ENCODE results near the gene EMC8.

DNA sequence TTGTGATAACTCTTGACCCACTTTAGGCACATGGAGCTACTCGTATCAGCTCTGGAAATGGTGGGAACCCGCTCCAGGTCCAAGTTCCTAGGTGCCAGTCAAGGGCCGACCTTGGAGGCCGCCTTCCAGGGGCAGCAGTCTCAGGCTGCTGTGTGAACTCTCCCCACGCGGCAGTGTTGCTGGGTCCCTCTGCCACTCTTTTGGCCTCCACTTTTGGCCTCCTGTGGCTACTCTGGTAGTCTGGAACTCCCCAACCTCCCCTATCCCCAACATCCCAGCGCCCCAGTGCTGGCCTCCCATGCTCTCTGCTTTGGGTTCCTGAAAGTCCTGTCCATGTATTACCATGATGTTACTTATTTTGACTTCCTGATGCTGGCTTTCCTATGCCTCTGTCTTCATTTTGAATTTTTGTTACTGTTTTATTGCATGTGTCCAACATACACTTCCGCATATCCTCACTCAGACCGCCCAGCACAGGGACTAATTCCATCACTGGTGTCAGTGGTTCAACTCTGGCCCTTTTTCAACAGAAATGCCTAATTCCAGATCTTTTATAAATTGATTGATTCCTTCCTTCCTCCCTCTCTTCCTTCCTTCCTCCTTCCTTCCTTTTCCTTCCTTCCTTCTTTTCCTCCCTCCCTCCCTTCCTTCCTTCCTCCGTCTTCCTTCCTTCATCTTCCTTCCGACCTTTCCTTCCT, 44.3 kb upstream of the EMC8 start:
- no peak for TF ChIP-seq RCOR1 (IDR thresholded peaks at IDR 0.05; ENCODE audit: low read length)
- no peak for TF ChIP-seq SMC3 (IDR thresholded peaks at IDR 0.05; ENCODE audit: low read depth, low read length)
- TF ChIP-seq, protein P1, sequence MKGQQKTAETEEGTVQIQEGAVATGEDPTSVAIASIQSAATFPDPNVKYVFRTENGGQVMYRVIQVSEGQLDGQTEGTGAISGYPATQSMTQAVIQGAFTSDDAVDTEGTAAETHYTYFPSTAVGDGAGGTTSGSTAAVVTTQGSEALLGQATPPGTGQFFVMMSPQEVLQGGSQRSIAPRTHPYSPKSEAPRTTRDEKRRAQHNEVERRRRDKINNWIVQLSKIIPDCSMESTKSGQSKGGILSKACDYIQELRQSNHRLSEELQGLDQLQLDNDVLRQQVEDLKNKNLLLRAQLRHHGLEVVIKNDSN (IDR thresholded peaks at IDR 0.05; ENCODE audit: borderline replicate concordance, low read depth), result no peak
- TF ChIP-seq SIN3A (IDR thresholded peaks at IDR 0.05; ENCODE audit: borderline replicate concordance, low read depth, low read length), result no peak
- TF ChIP-seq, protein P2, sequence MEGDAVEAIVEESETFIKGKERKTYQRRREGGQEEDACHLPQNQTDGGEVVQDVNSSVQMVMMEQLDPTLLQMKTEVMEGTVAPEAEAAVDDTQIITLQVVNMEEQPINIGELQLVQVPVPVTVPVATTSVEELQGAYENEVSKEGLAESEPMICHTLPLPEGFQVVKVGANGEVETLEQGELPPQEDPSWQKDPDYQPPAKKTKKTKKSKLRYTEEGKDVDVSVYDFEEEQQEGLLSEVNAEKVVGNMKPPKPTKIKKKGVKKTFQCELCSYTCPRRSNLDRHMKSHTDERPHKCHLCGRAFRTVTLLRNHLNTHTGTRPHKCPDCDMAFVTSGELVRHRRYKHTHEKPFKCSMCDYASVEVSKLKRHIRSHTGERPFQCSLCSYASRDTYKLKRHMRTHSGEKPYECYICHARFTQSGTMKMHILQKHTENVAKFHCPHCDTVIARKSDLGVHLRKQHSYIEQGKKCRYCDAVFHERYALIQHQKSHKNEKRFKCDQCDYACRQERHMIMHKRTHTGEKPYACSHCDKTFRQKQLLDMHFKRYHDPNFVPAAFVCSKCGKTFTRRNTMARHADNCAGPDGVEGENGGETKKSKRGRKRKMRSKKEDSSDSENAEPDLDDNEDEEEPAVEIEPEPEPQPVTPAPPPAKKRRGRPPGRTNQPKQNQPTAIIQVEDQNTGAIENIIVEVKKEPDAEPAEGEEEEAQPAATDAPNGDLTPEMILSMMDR (IDR thresholded peaks at IDR 0.05), result no peak
- TF ChIP-seq, protein P3, sequence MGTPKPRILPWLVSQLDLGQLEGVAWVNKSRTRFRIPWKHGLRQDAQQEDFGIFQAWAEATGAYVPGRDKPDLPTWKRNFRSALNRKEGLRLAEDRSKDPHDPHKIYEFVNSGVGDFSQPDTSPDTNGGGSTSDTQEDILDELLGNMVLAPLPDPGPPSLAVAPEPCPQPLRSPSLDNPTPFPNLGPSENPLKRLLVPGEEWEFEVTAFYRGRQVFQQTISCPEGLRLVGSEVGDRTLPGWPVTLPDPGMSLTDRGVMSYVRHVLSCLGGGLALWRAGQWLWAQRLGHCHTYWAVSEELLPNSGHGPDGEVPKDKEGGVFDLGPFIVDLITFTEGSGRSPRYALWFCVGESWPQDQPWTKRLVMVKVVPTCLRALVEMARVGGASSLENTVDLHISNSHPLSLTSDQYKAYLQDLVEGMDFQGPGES (IDR thresholded peaks at IDR 0.05; ENCODE audit: low read depth, low read length), result no peak
